ENCODE measurements around the gene CREB3L2.

DNA sequence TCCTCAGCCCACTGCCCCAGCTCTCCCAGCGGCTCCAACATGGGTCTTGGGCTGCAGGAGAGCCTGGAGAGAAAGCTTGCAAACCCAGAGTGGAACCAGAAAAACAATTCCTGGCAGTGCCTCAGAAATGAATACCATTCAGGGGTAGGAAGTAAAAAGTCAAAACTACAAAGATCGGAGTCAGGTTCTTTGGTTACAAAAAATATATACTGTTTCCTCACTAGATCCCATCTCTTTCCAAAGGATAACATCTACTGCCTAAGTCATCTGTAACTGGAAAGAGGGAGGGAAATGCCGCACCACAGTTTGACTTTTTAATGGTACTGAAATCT is 14.9 kb downstream of the CREB3L2 start:
- no peak for TF ChIP-seq FOXM1 (IDR thresholded peaks at IDR 0.05; ENCODE audit: borderline replicate concordance)
- no peak for TF ChIP-seq BHLHE40 (IDR thresholded peaks at IDR 0.05; ENCODE audit: borderline replicate concordance)
- TF ChIP-seq TARDBP (IDR thresholded peaks at IDR 0.05) = no peak
- TF ChIP-seq ARNT (IDR thresholded peaks at IDR 0.05) = no peak

Measured in HEK293T (cell line).